OCI-LY1 (cell line): Measurements from ENCODE around the gene MARF1.

Source experiments
- EZH2 ChIP-seq: fragments of 200-600 bp; sonication (generic), shearing (Covaris generic); IDR thresholded peaks from 2 replicates; pipeline ENCODE4 v1.8.0; 2017; ENCODE audit warnings: borderline replicate concordance, mixed run types, mild to moderate bottlenecking, antibody characterized with exemption, low read length, moderate library complexity, mixed read lengths
- TF ChIP-seq, protein P1 (sequence below): fragments of 200-600 bp; sonication (generic), shearing (Covaris generic); IDR thresholded peaks from 2 replicates; pipeline ENCODE4 v1.5.1; 2017; ENCODE audit warnings: mild to moderate bottlenecking, antibody characterized with exemption, low read length, moderate library complexity, mixed read lengths

GRCh38 chr16:15658556-15658955 is 15.6 kb upstream of the MARF1 start:
- TF ChIP-seq, protein P1, sequence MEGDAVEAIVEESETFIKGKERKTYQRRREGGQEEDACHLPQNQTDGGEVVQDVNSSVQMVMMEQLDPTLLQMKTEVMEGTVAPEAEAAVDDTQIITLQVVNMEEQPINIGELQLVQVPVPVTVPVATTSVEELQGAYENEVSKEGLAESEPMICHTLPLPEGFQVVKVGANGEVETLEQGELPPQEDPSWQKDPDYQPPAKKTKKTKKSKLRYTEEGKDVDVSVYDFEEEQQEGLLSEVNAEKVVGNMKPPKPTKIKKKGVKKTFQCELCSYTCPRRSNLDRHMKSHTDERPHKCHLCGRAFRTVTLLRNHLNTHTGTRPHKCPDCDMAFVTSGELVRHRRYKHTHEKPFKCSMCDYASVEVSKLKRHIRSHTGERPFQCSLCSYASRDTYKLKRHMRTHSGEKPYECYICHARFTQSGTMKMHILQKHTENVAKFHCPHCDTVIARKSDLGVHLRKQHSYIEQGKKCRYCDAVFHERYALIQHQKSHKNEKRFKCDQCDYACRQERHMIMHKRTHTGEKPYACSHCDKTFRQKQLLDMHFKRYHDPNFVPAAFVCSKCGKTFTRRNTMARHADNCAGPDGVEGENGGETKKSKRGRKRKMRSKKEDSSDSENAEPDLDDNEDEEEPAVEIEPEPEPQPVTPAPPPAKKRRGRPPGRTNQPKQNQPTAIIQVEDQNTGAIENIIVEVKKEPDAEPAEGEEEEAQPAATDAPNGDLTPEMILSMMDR = no peak
- no peak for TF ChIP-seq EZH2
